ENCODE measurements around the gene ZNF607.

The ZNF607 gene

GRCh38 chr19:37654118-37654517 lies 65.4 kb downstream of the ZNF607 start:
- DNase-seq (ENCODE audit: low read depth, low spot score): no peak
